ENCODE measurements around the gene HRAS.

DNA sequence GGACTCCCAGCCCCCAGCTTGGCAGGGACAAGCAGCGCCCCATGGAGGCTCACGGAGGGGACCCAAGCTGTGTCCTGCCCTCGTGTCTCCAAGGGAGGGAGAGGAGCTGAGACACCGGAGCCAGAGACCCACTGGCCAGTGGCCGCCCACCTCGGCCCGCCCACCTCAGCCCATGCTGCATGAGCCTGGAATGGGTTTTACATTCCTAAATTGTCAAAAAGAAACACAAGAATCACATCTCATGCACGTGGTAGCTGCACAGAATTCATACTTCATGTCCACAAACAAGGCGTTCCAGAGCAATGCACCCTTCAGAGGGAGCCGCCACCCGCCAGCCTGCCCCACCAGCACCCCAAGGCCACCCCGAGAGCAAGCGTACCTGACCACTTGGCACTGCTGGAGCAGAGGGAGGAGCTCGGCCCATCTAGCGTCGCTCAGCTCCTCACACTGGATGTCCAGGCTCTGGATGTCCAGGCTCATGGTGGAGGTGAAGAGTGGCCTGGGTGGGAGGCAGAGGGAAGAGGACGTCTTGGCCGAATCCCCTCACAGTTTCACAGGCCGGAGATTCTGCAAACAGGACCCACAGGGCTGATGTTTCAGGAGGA, 33.6 kb downstream of the HRAS start:
- TF ChIP-seq, protein P1, sequence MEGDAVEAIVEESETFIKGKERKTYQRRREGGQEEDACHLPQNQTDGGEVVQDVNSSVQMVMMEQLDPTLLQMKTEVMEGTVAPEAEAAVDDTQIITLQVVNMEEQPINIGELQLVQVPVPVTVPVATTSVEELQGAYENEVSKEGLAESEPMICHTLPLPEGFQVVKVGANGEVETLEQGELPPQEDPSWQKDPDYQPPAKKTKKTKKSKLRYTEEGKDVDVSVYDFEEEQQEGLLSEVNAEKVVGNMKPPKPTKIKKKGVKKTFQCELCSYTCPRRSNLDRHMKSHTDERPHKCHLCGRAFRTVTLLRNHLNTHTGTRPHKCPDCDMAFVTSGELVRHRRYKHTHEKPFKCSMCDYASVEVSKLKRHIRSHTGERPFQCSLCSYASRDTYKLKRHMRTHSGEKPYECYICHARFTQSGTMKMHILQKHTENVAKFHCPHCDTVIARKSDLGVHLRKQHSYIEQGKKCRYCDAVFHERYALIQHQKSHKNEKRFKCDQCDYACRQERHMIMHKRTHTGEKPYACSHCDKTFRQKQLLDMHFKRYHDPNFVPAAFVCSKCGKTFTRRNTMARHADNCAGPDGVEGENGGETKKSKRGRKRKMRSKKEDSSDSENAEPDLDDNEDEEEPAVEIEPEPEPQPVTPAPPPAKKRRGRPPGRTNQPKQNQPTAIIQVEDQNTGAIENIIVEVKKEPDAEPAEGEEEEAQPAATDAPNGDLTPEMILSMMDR (IDR thresholded peaks at IDR 0.05 in 4 of 5, conservative IDR thresholded peaks at IDR 0.05 in 1 of 5) = no peak
- no peak for TF ChIP-seq POLR2A (IDR thresholded peaks at IDR 0.05)
